AG10803 (cell line): ENCODE results near the gene GPR84.

Source experiments
- DNase-seq: peaks from one replicate; pipeline ENCODE4 v3.0.0; 2010; ENCODE audit warnings: low read depth
- H3K4me3 ChIP-seq: 2 replicates; pipeline ENCODE4 v1.5.1; 2011; ENCODE audit warnings: mild to moderate bottlenecking, low read length, control low read depth
- CTCF ChIP-seq: conservative IDR thresholded peaks from 2 replicates; pipeline ENCODE4 v1.5.1; 2011; ENCODE audit warnings: mild to moderate bottlenecking, low read length, control low read depth, inconsistent platforms

Gene GPR84

GRCh38 chr12:54387114-54387467, 22.8 kb upstream of the GPR84 start:
- H3K4me3 ChIP-seq: no peak overlapping the region
- no peak for DNase-seq
- no peak for TF ChIP-seq CTCF

GRCh38 chr12:54386403-54387113, 22.3 kb upstream of the GPR84 start:
- no peak overlapping the region for H3K4me3 ChIP-seq
- no peak for TF ChIP-seq CTCF
- DNase-seq: no peak

GRCh38 chr12:54385251-54385914, 21.1 kb upstream of the GPR84 start:
- no peak overlapping the region for H3K4me3 ChIP-seq
- DNase-seq: no peak
- no peak for TF ChIP-seq CTCF

GRCh38 chr12:54384591-54385041, 20.3 kb upstream of the GPR84 start, which contains the start of gene ZNF385A:
Gene ZNF385A (minus strand): TSS chr12:54384733. CDS start chr12:54384514, 219 bp downstream.
- H3K4me3 ChIP-seq: no peak within 1 kb of the TSS
- no peak for TF ChIP-seq CTCF
- no peak for DNase-seq

GRCh38 chr12:54383041-54383609, 18.8 kb upstream of the GPR84 start:
- no peak overlapping the region for H3K4me3 ChIP-seq
- TF ChIP-seq CTCF: no peak
- DNase-seq: peak; percentile 93

GRCh38 chr12:54381136-54381535, 16.9 kb upstream of the GPR84 start:
- H3K4me3 ChIP-seq: no peak overlapping the region
- TF ChIP-seq CTCF: no peak
- no peak for DNase-seq
